ENCODE measurements around the gene SULT1A1.
"Not testable (repeated sequence)": the region's sequence is repeated elsewhere in the genome, so short reads cannot be mapped to it uniquely, and the experiment has no call there.

The SULT1A1 gene

GRCh38 chr16:28609631-28610594 lies at the start of gene SULT1A1:
Gene SULT1A1 (minus strand): TSS chr16:28610044. CDS start chr16:28608855, 1,189 bp downstream.
- DNase-seq, result no peak

- DNase-seq, result not testable (repeated sequence)
Observed at GRCh38 chr16:28639959-28640358, 30.1 kb upstream of the SULT1A1 start.

- DNase-seq, result not testable (repeated sequence)
Observed at GRCh38 chr16:28638359-28638758, 28.5 kb upstream of the SULT1A1 start.

DNA sequence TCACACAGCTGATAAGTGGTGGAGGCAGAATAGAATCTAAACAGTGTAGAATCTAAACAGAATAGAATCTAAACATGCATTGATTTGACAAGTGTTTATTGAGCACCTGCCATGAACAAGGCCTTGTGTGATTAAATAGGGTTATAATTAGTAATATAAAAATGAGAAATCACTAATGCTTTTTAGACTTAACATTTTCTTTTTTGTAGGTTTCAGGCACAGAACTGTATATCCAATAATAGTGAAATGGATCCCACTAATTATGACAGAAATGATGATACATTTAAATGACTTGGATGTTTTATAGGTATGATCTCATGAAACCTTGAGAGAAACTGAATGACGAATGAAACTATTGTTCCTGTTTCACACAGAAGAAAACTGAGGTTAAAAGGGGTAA lies 27.9 kb upstream of the SULT1A1 start, which contains the start of gene NPIPB8:
NPIPB8 (plus strand) TSS at position 301 of the 400 bp plus-strand sequence. CDS start 296 bp downstream, outside the sequence.
- DNase-seq, result not testable (repeated sequence)

DNA sequence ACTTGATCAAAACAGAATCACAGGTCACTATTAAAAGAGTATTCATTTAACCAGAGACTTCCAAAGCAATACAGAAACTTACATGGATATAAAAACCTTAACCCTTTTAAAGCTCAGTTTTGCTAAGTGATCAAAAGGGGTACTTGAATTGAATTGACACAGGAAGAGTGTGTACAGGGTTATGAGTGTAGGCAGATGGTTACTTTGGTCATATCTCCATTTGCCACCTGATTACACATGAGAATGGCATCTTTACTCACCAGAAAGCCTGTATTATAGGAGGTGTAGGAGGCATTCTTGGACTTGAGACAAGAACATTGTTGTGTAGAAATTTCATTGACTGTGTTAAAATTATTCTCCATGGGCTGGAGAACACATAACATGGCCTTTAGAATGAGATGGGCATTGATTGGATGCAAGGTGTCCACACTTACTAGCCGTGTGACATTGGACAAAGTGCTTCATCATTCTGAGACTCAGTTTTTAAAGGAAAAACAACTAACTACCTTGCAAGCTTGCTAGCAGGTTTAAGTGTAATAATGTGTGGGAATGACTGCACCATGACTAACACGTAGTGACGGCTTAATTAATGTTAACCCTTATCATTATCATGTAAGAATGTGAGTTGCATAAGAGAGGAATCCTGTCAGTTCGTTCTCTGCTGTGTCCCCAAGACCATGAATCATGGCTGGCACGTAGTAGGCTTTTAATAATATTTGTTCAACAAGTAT lies 26.4 kb upstream of the SULT1A1 start:
- not testable (repeated sequence) for DNase-seq

DNA sequence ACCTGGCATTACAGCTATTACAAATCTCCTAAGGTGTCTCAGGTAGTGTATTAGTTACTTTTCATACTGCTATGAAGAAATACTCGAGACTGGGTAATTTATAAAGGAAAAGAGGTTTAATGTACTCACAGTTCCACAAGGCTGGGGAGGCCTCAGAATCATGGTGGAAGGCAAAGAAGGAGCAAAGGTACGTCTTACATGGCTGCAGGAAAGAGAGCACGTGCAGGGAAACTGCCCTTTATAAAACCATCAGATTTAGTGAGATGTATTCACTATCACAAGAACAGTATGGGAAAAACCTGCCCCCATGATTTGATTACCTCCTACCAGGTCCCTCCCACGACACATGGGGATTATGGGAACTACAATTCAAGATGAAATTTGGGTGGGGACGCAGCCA lies 21.1 kb upstream of the SULT1A1 start:
- not testable (repeated sequence) for DNase-seq

DNA sequence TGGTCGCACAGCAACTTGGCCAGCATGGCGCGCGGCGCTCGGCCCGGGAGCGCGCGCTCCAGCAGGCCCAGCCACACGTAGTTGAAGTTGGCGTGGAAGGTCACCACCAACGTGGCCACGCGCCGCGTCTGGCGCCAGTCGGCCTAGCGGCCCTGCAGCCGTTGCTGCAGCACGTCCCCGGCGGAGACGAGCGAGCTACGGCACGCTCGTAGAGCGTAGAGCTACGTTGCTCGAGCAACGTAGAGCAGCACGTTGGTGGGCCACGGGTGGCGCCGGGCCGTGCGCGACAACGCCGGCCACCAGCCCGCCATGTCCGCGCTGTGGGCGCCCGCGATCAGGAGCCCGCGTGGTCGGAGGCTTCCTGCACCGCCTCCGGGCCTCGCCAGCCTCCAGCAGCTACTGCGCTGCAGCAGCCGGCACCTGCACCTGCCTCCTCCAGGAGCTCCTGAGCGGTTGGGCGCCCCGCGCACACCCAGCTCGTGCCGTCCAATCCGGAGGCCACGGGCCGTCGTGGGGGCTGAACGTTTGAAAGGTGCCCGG lies 13.4 kb upstream of the SULT1A1 start:
- peak; percentile 54 for DNase-seq

DNA sequence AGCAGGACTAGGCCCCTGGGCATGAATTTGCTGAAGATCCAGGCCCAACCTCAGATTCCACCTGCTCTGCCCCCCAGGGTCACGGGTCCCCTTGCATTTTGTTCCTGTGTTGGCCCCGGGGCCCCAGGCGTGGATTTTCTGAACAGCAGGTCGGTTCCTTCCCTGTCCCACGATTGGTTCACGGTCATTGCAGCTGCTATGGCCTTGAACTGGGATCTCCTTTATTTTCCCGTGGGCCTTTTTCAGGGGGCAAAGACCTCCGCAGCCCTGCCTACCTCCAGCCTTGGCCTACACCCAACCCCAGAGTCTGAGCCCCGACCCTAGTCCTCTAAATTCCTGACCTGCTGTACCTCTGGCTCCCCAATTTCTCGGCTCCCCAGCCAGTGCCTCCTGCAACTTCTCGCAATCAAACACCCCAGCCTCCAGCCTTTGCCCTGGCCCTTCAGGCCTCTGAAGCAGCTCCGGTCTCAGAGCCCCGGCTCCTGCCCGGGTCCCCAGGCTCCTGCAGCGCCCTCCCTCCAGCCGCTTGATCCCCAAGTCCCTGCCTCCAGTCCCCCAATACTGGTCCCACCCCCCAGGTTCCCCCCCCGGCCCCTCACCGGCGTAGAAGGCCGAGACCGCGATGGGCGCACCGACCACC lies 12.8 kb upstream of the SULT1A1 start:
- not testable (repeated sequence) for DNase-seq

DNA sequence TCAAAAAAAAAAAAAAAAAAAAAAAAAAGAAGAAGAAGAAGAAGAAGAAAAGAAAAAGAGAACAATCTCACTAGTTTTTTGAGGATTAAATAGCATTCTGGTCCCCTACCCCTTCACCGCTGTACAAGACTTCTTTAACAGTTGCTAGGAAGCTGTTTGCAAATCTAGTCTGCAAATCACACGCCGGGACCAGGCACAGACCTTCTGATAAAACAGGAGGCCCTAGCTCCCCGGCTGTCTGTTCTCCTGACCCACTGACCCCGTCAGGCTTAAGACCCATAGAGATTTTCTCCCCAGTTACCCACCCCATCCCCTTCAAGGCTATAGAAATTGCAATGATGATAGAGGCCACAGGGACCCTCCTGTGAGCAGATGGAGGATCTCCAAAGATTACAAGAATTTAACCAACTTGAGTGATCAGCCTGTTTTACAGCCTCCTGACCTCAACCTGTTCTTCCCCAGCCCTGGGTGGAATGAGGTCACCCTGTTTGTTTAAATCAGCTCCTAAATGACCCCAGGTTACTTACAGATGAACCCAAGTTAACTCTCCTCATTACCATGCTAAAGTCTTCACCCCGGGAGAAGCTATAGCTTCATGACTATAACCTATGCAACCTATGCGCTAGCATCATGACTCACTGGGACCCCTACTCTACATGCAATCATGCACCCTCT lies 11.8 kb upstream of the SULT1A1 start:
- DNase-seq, result no peak

DNA sequence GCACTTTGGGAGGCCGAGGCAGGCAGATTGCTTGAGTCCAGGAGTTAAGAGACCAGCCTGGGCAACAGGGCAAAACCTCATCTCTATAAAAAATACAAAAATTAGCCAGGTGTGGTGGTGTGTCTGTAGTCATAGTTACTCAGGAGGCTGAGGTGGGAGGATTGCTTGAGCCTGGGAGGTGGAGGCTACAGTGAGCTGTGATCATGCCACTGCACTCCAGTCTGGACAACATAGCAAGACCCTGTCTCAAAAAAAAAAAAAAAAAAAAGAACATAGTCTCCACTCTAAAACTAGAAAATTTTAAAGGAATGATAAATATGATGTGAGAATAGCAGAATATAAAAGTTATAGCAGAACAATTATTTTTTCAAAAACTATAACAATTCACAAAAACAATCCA lies 10.5 kb upstream of the SULT1A1 start:
- DNase-seq, result not testable (repeated sequence)

GRCh38 chr16:28617874-28618273 lies 8.0 kb upstream of the SULT1A1 start:
- DNase-seq, result no peak

DNA sequence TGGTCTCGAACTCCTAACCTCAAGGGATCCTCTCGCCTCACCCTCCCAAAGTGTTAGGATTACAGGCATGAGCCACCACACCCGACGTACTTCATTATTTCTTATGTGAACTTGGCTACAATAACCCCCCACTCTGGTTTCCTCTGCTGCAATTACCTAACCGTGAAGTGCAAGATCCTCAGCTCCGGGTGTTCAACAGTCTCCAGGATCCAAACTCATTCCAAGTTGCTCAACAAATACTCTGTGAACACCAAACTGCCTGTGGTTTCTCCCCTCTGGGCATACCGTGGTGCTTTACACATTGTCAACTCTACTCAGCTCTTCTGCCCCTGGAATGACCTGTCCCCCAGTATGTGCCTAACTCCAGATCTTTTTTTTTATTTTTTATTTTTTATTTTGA lies 6.8 kb upstream of the SULT1A1 start:
- no peak for DNase-seq

- not testable (repeated sequence) for DNase-seq
Observed at GRCh38 chr16:28616224-28616577, 6.4 kb upstream of the SULT1A1 start.

GRCh38 chr16:28615486-28616223 lies 5.8 kb upstream of the SULT1A1 start:
- peak; percentile 22 for DNase-seq

DNA sequence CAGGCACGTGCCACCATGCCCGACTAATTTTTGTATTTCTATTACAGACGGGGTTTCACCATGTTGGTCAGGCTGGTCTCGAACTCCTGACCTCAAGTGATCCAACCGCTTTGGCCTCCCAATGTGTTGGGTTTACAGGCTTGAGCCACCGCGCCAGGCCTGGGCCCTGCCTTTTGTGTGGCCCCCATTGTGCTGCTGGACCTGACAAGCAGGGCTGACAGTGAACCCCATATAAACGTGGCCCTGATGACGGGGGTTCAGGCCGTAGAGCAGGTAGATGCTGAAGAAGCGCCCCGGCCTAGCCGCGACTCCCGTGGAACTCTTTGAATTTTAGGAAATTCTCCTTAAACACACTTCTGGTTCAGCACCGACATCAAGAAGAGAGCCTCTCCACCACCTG lies 4.7 kb upstream of the SULT1A1 start:
- not testable (repeated sequence) for DNase-seq

GRCh38 chr16:28613912-28614311 lies 4.1 kb upstream of the SULT1A1 start:
- not testable (repeated sequence) for DNase-seq

DNA sequence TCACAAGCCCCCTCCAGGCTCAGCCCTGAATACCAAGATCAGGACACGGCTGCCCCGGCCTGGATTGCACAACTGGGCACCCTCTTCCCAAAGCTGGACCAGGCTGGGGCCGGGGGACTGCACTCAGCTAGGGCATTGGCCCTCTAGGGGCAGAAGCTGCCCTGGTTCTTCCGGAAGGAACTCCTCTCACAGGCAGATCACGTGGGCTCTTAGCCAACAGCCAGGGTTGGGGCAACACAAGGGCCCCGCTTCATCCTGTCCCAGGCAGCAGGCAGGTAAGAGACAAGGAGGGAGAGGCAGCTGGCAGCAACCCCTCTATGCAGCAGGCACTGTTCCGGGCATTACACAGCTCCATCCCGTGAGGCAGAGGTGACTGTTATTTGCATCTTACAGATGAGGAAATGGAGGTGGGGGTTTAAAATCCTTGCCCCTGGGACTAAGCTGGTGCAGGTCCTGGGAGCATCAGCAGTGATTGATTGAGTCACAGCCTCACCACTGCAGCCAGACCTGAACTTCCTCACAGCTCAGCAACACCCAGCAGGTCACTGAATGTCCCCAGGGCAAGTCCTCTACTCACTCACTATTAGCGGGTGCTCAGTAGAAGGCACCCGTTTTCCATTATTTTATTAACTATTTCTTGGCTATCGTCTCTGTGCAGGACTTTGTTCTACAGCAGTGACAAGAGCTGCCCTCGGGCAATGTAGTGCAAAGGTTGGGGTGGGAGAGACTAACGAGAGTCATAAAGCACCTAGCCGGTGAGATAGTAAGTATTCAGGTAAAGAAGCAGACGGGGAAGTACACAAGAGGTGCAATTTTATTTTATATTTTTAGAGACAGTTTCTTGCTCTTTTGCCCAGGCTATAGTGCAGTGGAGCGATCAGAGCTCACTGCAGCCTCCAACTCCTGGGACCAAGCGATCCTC lies 2.8 kb upstream of the SULT1A1 start:
- DNase-seq, result not testable (repeated sequence)

- no peak for DNase-seq
Observed at GRCh38 chr16:28610595-28611191, 849 bp upstream of the SULT1A1 start.

DNA sequence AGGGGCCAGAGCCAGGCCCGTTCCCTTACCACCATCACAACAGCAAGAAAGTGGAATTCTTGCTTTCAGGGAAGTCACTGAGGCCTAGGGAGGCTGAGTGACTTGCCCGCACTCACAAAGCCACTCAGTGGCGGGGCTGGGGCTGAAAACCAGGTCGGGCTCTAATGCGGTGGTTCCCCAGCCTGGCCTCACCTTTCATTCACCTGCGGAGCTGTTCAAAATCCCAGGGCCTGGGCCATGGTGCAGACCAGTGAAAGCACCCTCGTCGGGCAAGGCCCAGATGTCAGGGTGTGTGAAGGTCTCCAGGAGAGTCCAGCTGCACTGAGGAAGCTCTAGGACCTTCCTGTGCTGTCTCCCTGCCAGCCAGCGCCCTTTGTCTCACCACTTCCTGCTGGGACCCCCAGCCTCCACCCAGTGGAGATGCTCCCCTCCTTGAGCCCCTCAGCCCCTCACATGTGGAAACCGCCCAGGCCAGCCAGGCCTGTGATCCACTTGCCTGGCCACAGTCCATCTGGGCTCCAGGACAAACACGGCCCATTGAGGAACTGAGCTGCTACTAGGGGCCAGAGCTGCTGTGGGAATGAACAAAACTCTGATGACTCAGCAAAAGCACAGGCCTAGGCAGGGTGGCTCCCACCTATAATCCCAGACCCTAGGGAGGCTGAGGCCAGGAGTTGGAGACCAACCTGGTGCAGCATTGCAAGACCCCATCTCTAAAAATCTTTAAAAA lies 812 bp downstream of the SULT1A1 start:
- DNase-seq, result not testable (repeated sequence)
